Activated T-cell treated with anti-CD3 and anti-CD28 coated beads, Interleukin-2, amount 50 U/mL, for 24 hours (primary cell): ENCODE results near the gene NDUFB5.

Experiments
- DNase-seq: peaks from one replicate; pipeline ENCODE4 v3.0.0-alpha.2; 2020
- H3K27ac Mint-ChIP-seq: 2 replicates; pipeline ENCODE4 v1.8.0; 2020; ENCODE audit warnings: mild to moderate bottlenecking, mixed read lengths
- H3K27me3 Mint-ChIP-seq: 2 replicates; pipeline ENCODE4 v1.8.0; 2020; ENCODE audit warnings: mixed read lengths
- H3K36me3 Mint-ChIP-seq: 2 replicates; pipeline ENCODE4 v1.8.0; 2020; ENCODE audit warnings: low read depth, mixed read lengths
- H3K4me1 Mint-ChIP-seq: 2 replicates; pipeline ENCODE4 v1.8.0; 2020; ENCODE audit warnings: low read depth, mixed read lengths
- H3K4me3 Mint-ChIP-seq: 2 replicates; pipeline ENCODE4 v1.8.0; 2020; ENCODE audit warnings: mild to moderate bottlenecking, moderate library complexity, mixed read lengths
- H3K9me3 Mint-ChIP-seq: 2 replicates; pipeline ENCODE4 v1.8.0; 2020; ENCODE audit warnings: mixed read lengths

Gene NDUFB5

GRCh38 chr3:179653096-179653797 is 48.7 kb downstream of the NDUFB5 start:
- H3K36me3 Mint-ChIP-seq = peaks cover 16% of the 10 kb centered on the region
- H3K4me1 Mint-ChIP-seq = peaks cover 40% of the 10 kb centered on the region
- peak overlapping the region; percentile 94 for H3K4me3 Mint-ChIP-seq
- no peak for DNase-seq
- no peaks in the 10 kb centered on the region for H3K9me3 Mint-ChIP-seq
- peaks cover 4% of the 10 kb centered on the region for H3K27me3 Mint-ChIP-seq
- H3K27ac Mint-ChIP-seq = peak overlapping the region; percentile 90

DNA sequence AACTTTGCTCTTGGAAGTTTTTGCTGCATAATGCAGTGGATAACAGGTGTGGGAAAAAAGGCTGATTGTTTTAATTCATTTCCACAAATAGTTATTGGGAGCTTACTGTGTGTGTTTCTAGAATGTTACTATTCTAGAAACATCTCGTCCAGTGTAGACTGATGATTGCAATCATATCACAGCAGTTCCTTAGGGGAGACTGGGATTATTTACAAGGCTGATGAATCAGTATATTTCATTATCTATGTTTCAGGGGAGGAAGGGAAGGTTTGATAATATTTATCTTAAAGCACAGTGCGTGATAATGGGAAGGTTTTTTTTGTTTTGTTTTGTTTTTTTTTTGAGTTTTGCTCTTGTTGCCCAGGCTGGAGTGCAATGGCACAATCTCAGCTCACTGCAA is 50.6 kb downstream of the NDUFB5 start:
- Mint-ChIP-seq H3K9me3 (no peaks in the 10 kb centered on the region), H3K27me3 (peaks cover 4% of the 10 kb centered on the region), H3K4me3 (peak overlapping the region; percentile 25), H3K4me1 (peaks cover 43% of the 10 kb centered on the region), H3K27ac (no peak overlapping the region), H3K36me3 (peaks cover 16% of the 10 kb centered on the region)
- DNase-seq = no peak

GRCh38 chr3:179658606-179659005 is 54.0 kb downstream of the NDUFB5 start:
- H3K9me3 Mint-ChIP-seq = no peaks in the 10 kb centered on the region
- no peak overlapping the region for H3K4me3 Mint-ChIP-seq
- H3K36me3 Mint-ChIP-seq = peaks cover 11% of the 10 kb centered on the region
- H3K27me3 Mint-ChIP-seq = no peaks in the 10 kb centered on the region
- no peak for DNase-seq
- peaks cover 38% of the 10 kb centered on the region for H3K4me1 Mint-ChIP-seq
- H3K27ac Mint-ChIP-seq = no peak overlapping the region

GRCh38 chr3:179660872-179661271 is 56.3 kb downstream of the NDUFB5 start:
- no peak for DNase-seq
- H3K27me3 Mint-ChIP-seq = no peaks in the 10 kb centered on the region
- peaks cover 2% of the 10 kb centered on the region for H3K36me3 Mint-ChIP-seq
- no peak overlapping the region for H3K27ac Mint-ChIP-seq
- H3K4me3 Mint-ChIP-seq = no peak overlapping the region
- no peaks in the 10 kb centered on the region for H3K9me3 Mint-ChIP-seq
- peaks cover 26% of the 10 kb centered on the region for H3K4me1 Mint-ChIP-seq

- peaks cover 20% of the 10 kb centered on the region for H3K4me1 Mint-ChIP-seq
- no peak overlapping the region for H3K27ac Mint-ChIP-seq
- DNase-seq = no peak
- H3K9me3 Mint-ChIP-seq = no peaks in the 10 kb centered on the region
- H3K36me3 Mint-ChIP-seq = peaks cover 2% of the 10 kb centered on the region
- H3K27me3 Mint-ChIP-seq = no peaks in the 10 kb centered on the region
- no peak overlapping the region for H3K4me3 Mint-ChIP-seq
Observed at GRCh38 chr3:179661777-179662176, 57.2 kb downstream of the NDUFB5 start.

DNA sequence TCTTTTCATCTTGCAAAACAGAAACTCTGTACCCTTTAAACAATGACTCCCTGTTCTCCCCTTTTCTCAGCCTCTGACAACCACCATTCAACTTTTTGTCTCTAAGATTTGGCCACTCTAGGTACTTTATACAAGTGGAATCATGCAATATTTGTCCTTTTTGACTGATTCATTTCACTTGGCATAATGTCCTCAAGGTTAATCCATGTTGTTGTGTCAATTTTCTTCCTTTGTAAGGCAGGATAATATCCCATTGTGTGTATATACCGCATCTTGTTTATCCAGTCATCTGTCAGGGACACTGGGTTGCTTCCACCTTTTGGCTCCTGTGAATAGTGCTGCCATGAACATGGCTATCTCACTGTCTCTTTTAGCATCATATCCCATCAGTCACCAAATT is 58.5 kb downstream of the NDUFB5 start:
- no peak overlapping the region for H3K27ac Mint-ChIP-seq
- DNase-seq = no peak

DNA sequence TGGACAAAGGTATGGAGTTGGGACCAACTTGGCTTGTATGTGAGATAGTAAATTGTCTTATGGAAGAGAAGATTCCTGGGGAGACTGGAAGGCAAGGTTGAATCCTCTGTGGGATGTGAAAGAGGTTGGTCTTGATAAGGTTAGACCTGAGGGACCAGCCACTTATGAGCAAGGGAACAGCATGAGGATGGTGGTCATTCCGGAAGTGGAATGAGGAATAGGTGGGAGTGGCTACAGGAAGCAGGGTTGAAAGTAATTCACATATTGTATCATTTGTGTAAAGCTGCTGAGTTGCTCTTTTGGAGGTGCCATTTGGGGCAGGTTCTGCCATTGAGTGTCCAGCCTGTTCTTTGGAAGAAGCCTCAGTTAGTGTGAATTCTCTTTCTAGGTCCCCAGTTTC is 61.4 kb downstream of the NDUFB5 start:
- no peaks in the 10 kb centered on the region for H3K36me3 Mint-ChIP-seq
- peaks cover 7% of the 10 kb centered on the region for H3K4me1 Mint-ChIP-seq
- no peak for DNase-seq
- H3K9me3 Mint-ChIP-seq = no peaks in the 10 kb centered on the region
- H3K27ac Mint-ChIP-seq = peak overlapping the region; percentile 3
- H3K27me3 Mint-ChIP-seq = no peaks in the 10 kb centered on the region
- H3K4me3 Mint-ChIP-seq = no peak overlapping the region

More for the DNA sequence above, 58.5 kb downstream of the NDUFB5 start:
- Mint-ChIP-seq H3K9me3 (no peaks in the 10 kb centered on the region), H3K36me3 (no peaks in the 10 kb centered on the region), H3K4me3 (no peak overlapping the region), H3K27me3 (no peaks in the 10 kb centered on the region), H3K4me1 (peaks cover 18% of the 10 kb centered on the region)

DNA sequence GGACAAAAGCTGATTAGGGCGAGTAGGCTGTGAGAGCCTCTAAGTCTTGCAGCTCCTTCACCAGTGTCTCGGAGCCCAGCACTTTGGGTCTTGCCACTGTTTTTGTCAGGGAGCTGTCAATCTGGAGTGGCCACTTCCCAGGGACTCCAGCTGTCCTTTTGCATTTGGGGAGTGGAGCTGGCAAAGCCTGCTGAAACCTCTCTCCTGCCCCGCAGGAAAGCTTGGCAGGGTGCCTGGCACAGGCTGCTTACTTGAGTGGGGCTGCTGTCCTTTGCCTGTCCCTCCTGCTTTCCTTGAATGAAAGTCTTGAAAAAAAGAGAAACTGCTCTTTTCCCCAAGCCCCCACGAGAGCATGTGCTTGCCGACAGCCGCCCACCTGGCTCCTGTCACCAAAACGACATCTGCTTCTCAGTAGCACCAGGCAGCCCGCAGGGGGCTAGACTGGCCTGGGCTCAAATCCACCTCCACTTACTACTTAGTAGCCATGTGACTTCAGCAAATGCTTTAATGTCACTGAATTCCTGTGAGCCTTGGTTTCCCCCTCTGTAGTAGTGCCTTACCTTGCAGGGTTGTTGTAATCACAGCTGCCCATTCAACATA is 61.9 kb downstream of the NDUFB5 start:
- no peak for DNase-seq
- Mint-ChIP-seq H3K4me1 (peaks cover 7% of the 10 kb centered on the region), H3K36me3 (peaks cover under 1% of the 10 kb centered on the region), H3K9me3 (no peaks in the 10 kb centered on the region), H3K27ac (no peak overlapping the region), H3K27me3 (no peaks in the 10 kb centered on the region), H3K4me3 (no peak overlapping the region)

- no peak overlapping the region for H3K27ac Mint-ChIP-seq
- H3K36me3 Mint-ChIP-seq = peaks cover 2% of the 10 kb centered on the region
- H3K4me3 Mint-ChIP-seq = no peak overlapping the region
- H3K4me1 Mint-ChIP-seq = peaks cover 8% of the 10 kb centered on the region
- H3K9me3 Mint-ChIP-seq = no peaks in the 10 kb centered on the region
- H3K27me3 Mint-ChIP-seq = no peaks in the 10 kb centered on the region
- no peak for DNase-seq
Observed at GRCh38 chr3:179668429-179668828, 63.8 kb downstream of the NDUFB5 start.

GRCh38 chr3:179670311-179670710 is 65.7 kb downstream of the NDUFB5 start:
- Mint-ChIP-seq H3K36me3 (peaks cover 2% of the 10 kb centered on the region), H3K4me3 (no peak overlapping the region), H3K9me3 (no peaks in the 10 kb centered on the region), H3K27ac (no peak overlapping the region), H3K4me1 (peaks cover 8% of the 10 kb centered on the region), H3K27me3 (no peaks in the 10 kb centered on the region)
- DNase-seq = no peak

- Mint-ChIP-seq H3K27me3 (no peaks in the 10 kb centered on the region), H3K9me3 (no peaks in the 10 kb centered on the region), H3K36me3 (peaks cover 6% of the 10 kb centered on the region), H3K4me3 (no peak overlapping the region), H3K4me1 (peaks cover 9% of the 10 kb centered on the region), H3K27ac (no peak overlapping the region)
- no peak for DNase-seq
Observed at GRCh38 chr3:179671309-179671708, 66.7 kb downstream of the NDUFB5 start.

- Mint-ChIP-seq H3K36me3 (peaks cover 6% of the 10 kb centered on the region), H3K4me3 (no peak overlapping the region), H3K27me3 (no peaks in the 10 kb centered on the region), H3K9me3 (no peaks in the 10 kb centered on the region), H3K4me1 (peaks cover 11% of the 10 kb centered on the region), H3K27ac (no peak overlapping the region)
- DNase-seq = no peak
Observed at GRCh38 chr3:179671747-179672242, 67.2 kb downstream of the NDUFB5 start.

DNA sequence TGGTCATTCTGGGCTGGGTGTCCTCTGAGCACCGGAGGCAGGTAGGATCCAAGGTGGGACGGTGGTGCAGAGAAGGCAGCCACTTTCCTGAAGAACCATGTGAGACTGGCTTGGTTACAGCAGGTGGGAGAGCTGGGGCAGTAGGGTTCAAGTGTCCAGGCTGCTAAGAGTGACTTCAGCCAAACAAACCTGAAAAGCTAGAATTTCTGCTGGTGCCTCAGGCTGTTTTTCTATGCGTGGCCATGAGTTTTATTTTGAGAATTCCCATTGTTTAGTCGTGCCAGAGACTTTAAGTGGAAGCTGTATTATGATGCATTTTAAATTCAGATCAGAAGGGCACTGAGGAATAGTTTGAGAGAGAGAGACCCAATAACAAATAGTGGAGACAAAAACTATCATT is 68.3 kb downstream of the NDUFB5 start:
- peaks cover 11% of the 10 kb centered on the region for H3K4me1 Mint-ChIP-seq
- H3K4me3 Mint-ChIP-seq = no peak overlapping the region
- peaks cover 6% of the 10 kb centered on the region for H3K36me3 Mint-ChIP-seq
- no peak overlapping the region for H3K27ac Mint-ChIP-seq
- no peak for DNase-seq
- no peaks in the 10 kb centered on the region for H3K9me3 Mint-ChIP-seq
- no peaks in the 10 kb centered on the region for H3K27me3 Mint-ChIP-seq

DNA sequence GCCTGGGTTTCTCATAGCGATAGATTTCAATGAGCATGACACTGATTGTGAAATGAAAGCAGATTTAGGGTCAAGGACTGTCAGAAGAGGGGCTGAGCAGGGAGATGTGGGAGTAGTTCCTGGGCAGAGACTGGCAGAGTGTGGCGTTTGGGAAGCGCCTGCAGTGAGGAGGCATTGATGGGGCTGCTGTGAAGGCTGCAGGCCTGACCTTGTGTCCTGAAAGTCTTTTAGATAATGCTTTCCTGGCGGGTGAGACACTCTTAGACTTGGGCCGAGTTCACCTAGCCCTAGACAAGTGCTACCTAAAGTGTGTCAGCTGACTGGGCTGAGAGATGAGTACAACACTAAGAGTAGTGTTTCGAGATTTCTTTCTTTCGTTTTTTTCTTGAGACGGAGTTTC is 68.9 kb downstream of the NDUFB5 start:
- H3K27ac Mint-ChIP-seq = no peak overlapping the region
- no peaks in the 10 kb centered on the region for H3K27me3 Mint-ChIP-seq

GRCh38 chr3:179676081-179676480 is 71.5 kb downstream of the NDUFB5 start:
- DNase-seq = no peak
- H3K36me3 Mint-ChIP-seq = peaks cover 6% of the 10 kb centered on the region
- H3K4me1 Mint-ChIP-seq = peaks cover 11% of the 10 kb centered on the region
- no peak overlapping the region for H3K27ac Mint-ChIP-seq
- no peaks in the 10 kb centered on the region for H3K9me3 Mint-ChIP-seq
- no peaks in the 10 kb centered on the region for H3K27me3 Mint-ChIP-seq
- H3K4me3 Mint-ChIP-seq = no peak overlapping the region

More for the DNA sequence above, 68.9 kb downstream of the NDUFB5 start:
- H3K36me3 Mint-ChIP-seq = peaks cover 6% of the 10 kb centered on the region
- no peaks in the 10 kb centered on the region for H3K9me3 Mint-ChIP-seq
- H3K4me1 Mint-ChIP-seq = peaks cover 11% of the 10 kb centered on the region
- no peak overlapping the region for H3K4me3 Mint-ChIP-seq
- no peak for DNase-seq
